Caco-2 (cell line): ENCODE measurements around the gene QPCTL. TPM values are rescaled to one million over a fixed set of nuclear protein-coding genes. Genes with fewer than 3 reads are reported as not detected.

Experiments
- BruUV-seq: library from RNA; stranded (reverse); fragments of 400-500 nt; replicated peaks from 2 replicates; lab custom pipeline; 2021; lab: Mats Ljungman, UMichigan
- CTCF ChIA-PET: fragments of 300-600 bp; sonication (Branson Sonifier 250); formaldehyde crosslinking; loops from one replicate; lab custom pipeline; 2022; ENCODE audit warnings: antibody characterized with exemption; lab: Charles Lee
- POLR2A ChIA-PET: fragments of 300-600 bp; sonication (Branson Sonifier 250); formaldehyde crosslinking; loops from one replicate; lab custom pipeline; 2022; ENCODE audit warnings: antibody characterized with exemption; lab: Charles Lee
- DNase-seq, 2 experiments: peaks; one replicate each; pipeline versions ENCODE4 v3.0.0 to v3.0.0-alpha.2; 2020 to 2022
- H3K27me3 ChIP-seq: replicated peaks from 2 replicates; pipeline ENCODE4 v1.6.0; 2011; ENCODE audit warnings: low read length; ENCODE audit not compliant: control insufficient read depth, insufficient read depth
- H3K36me3 ChIP-seq: 2 replicates; pipeline ENCODE4 v1.5.1; 2011; ENCODE audit warnings: low read length; ENCODE audit not compliant: control insufficient read depth, insufficient read depth
- H3K4me1 ChIP-seq: fragments of 250-450 bp; sonication (Bioruptor Pico); 2 replicates; pipeline ENCODE4 v1.5.1; 2020; ENCODE audit warnings: mild to moderate bottlenecking
- H3K4me3 ChIP-seq: 2 replicates; pipeline ENCODE4 v1.5.1; 2011; ENCODE audit warnings: low read depth, mild to moderate bottlenecking, control low read depth, low read length
- H3K9me3 ChIP-seq: fragments of 250-450 bp; sonication (Bioruptor Pico); 2 replicates; pipeline ENCODE4 v1.5.1; 2020; ENCODE audit warnings: mild to moderate bottlenecking, moderate library complexity
- H3K27ac Mint-ChIP-seq: one replicate; pipeline ENCODE4 v1.8.0; 2022; ENCODE audit warnings: mixed read lengths; ENCODE audit not compliant: unreplicated experiment
- H3K27me3 Mint-ChIP-seq: one replicate; pipeline ENCODE4 v1.8.0; 2022; ENCODE audit warnings: mixed read lengths; ENCODE audit not compliant: insufficient read depth, unreplicated experiment
- H3K36me3 Mint-ChIP-seq: one replicate; pipeline ENCODE4 v1.8.0; 2022; ENCODE audit warnings: mild to moderate bottlenecking, mixed read lengths; ENCODE audit not compliant: insufficient read depth, unreplicated experiment
- H3K4me1 Mint-ChIP-seq: one replicate; pipeline ENCODE4 v1.8.0; 2022; ENCODE audit warnings: low read depth, mixed read lengths; ENCODE audit not compliant: unreplicated experiment
- H3K4me3 Mint-ChIP-seq: one replicate; pipeline ENCODE4 v1.8.0; 2022; ENCODE audit warnings: mild to moderate bottlenecking, moderate library complexity, mixed read lengths; ENCODE audit not compliant: unreplicated experiment
- H3K9me3 Mint-ChIP-seq: one replicate; pipeline ENCODE4 v1.8.0; 2022; ENCODE audit warnings: mixed read lengths; ENCODE audit not compliant: unreplicated experiment
- intact Hi-C: fragments of 100-400 bp; cut with micrococcal nuclease; formaldehyde crosslinking; loops from one replicate; pipeline ENCODE4 v1.10.0; 2022; ENCODE audit not compliant: unreplicated experiment
- total RNA-seq: library from RNA; stranded (reverse); gene quantifications from 2 replicates; pipeline ENCODE4 v1.2.3, GENCODE V29; 2022
- TF ChIP-seq, protein P1 (sequence below), 2 experiments: fragments of 200-600 bp in 1 of 2; IDR thresholded peaks; 1 replicate in 1 of 2; 2 replicates in 1 of 2; pipeline versions ENCODE4 v1.5.1 to v1.8.0; 2011 to 2022; ENCODE audit warnings: antibody characterized with exemption in 1 of 2, control low read depth in 1 of 2, inconsistent platforms in 1 of 2, low read depth in 1 of 2, low read length in 1 of 2, mild to moderate bottlenecking in 1 of 2, moderate library complexity in 1 of 2; ENCODE audit not compliant: insufficient read depth in 1 of 2, severe bottlenecking in 1 of 2, unreplicated experiment in 1 of 2

The QPCTL gene
- total RNA-seq, 1 experiment from 2014 or later, result 16.9 TPM

GRCh38 chr19:45664575-45664974 lies 27.9 kb upstream of the QPCTL start:
- POLR2A ChIA-PET, result no interaction called here
- TF ChIP-seq, protein P1, sequence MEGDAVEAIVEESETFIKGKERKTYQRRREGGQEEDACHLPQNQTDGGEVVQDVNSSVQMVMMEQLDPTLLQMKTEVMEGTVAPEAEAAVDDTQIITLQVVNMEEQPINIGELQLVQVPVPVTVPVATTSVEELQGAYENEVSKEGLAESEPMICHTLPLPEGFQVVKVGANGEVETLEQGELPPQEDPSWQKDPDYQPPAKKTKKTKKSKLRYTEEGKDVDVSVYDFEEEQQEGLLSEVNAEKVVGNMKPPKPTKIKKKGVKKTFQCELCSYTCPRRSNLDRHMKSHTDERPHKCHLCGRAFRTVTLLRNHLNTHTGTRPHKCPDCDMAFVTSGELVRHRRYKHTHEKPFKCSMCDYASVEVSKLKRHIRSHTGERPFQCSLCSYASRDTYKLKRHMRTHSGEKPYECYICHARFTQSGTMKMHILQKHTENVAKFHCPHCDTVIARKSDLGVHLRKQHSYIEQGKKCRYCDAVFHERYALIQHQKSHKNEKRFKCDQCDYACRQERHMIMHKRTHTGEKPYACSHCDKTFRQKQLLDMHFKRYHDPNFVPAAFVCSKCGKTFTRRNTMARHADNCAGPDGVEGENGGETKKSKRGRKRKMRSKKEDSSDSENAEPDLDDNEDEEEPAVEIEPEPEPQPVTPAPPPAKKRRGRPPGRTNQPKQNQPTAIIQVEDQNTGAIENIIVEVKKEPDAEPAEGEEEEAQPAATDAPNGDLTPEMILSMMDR (IDR thresholded peaks at IDR 0.05; ENCODE audit: insufficient read depth in 1 of 2, low read depth in 1 of 2, low read length in 1 of 2, severe bottlenecking in 1 of 2, unreplicated experiment in 1 of 2), result no peak
- no peaks in the 10 kb centered on the region for H3K27me3 ChIP-seq

DNA sequence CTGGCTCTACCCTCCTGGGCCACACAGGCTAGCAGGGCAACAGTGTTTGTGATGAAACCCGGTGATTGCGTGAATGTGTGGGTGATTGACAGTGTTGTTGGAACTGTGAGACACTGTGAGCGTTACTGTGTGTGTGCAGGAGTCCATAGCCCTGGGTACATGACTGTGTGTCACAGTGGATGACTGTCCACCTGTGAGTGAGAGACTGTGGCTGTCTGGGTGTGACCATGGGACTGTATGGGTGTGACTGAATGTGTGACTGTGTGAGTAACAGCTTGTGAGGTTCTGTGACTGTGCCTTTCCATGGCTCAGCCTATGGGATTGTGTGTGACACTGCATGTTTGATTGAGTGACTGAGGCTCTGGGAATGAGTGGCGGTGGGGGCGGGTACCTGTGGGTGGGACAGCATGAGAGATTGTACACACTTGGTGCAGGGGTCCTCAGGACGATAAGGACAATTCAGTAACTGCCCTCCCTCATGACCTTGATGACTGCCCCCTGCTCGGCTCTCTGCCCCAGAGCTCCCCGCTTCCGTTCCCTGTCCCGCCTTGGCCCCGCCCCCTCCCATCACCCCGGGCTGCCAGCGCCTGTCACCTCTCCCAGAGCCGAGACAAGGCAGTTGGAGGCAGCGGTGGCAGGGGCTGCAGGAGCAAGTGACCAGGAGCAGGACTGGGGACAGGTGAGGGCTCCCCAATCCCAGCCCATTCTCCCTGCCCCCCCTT lies 24.7 kb upstream of the QPCTL start, which contains the start of gene GIPR:
GIPR (plus strand) TSS at position 602 of the 722 bp plus-strand sequence. CDS start 1,300 bp downstream, outside the sequence.
- DNase-seq, result peak; percentile 73 to 76
- no TSS peak for BruUV-seq
- Mint-ChIP-seq H3K27me3 (no peaks in the 10 kb centered on the region), H3K4me1 (peaks cover 8% of the 10 kb centered on the region), H3K27ac (peak within 1 kb of the TSS; percentile 56), H3K36me3 (peaks cover 11% of the 10 kb centered on the region), H3K4me3 (peak within 1 kb of the TSS; percentile 85), H3K9me3 (no peaks in the 10 kb centered on the region)
- CTCF ChIA-PET, result interaction anchor here (0.5 to 2.7 kb wide), 6 partner anchors 8 to 49 kb away, joined by 4 to 14 read pairs (median 8); partner anchors contain the start of genes QPCTL and SNRPD2
- no peaks in the 10 kb centered on the region for H3K27me3 ChIP-seq
- POLR2A ChIA-PET, result interaction anchor here (0.7 to 0.9 kb wide), 2 partner anchors 10 to 12 kb away, joined by 3 to 9 read pairs; no protein-coding TSS in a partner anchor
- H3K36me3 ChIP-seq, result no peaks in the 10 kb centered on the region
- no peaks in the 10 kb centered on the region for H3K9me3 ChIP-seq
- peak within 1 kb of the TSS; percentile 59 for H3K4me3 ChIP-seq
- intact Hi-C loops, result no loop called here
- H3K4me1 ChIP-seq, result no peaks in the 10 kb centered on the region
- TF ChIP-seq, protein P1 (IDR thresholded peaks at IDR 0.05; ENCODE audit: insufficient read depth in 1 of 2, low read depth in 1 of 2, low read length in 1 of 2, severe bottlenecking in 1 of 2, unreplicated experiment in 1 of 2), result no peak

More at GRCh38 chr19:45664575-45664974, 27.9 kb upstream of the QPCTL start:
- intact Hi-C loops, result no loop called here
- Mint-ChIP-seq H3K27ac (no peak overlapping the region), H3K36me3 (no peaks in the 10 kb centered on the region), H3K9me3 (no peaks in the 10 kb centered on the region), H3K27me3 (no peaks in the 10 kb centered on the region), H3K4me1 (peaks cover 16% of the 10 kb centered on the region), H3K4me3 (no peak overlapping the region)
- no TSS peak for BruUV-seq
- Histone ChIP-seq H3K4me3 (no peak overlapping the region), H3K36me3 (no peaks in the 10 kb centered on the region), H3K9me3 (no peaks in the 10 kb centered on the region), H3K4me1 (no peaks in the 10 kb centered on the region)
- DNase-seq, result no peak
- CTCF ChIA-PET, result no interaction called here

DNA sequence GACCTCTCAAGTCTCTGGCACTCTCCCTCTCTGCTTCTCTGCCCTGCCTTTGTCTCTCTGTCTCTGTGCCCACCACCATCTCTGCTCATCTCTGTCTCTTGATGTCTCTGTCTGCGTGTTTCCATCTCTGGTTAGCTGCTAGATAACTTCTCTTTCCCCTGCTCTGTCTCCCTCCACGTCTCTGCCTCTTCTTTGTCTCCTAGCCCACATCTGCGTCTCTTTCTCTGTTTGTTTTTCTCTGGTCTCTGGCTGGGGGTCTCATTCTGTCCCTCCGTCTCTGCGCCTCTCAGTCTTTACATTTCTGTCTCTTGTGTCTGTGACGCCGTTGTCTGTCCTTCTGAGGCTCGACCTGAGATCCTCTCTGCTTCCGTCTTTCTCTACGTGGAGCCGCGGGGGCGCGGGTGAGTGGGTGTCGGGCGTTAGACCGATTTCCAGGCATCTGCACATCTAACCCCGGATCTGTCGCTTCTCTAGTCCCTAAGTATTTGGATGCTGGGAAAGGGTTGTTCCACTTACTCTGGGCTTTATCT lies 24.1 kb upstream of the QPCTL start:
- H3K27me3 Mint-ChIP-seq, result no peaks in the 10 kb centered on the region
- BruUV-seq, result no TSS peak

More for the DNA sequence above, 24.1 kb upstream of the QPCTL start:
- H3K36me3 ChIP-seq, result no peaks in the 10 kb centered on the region
- ChIA-PET POLR2A (interaction anchor here (1.4 kb wide), 1 partner anchor 9 kb away, joined by 12 read pairs; no protein-coding TSS in a partner anchor), CTCF (interaction anchor here (0.5 to 2.7 kb wide), 8 partner anchors 8 to 190 kb away, joined by 3 to 18 read pairs (median 6); partner anchors contain the start of genes QPCTL and SNRPD2)
- no peaks in the 10 kb centered on the region for H3K27me3 ChIP-seq
- H3K9me3 ChIP-seq, result no peaks in the 10 kb centered on the region
- H3K4me1 ChIP-seq, result no peaks in the 10 kb centered on the region
- H3K36me3 Mint-ChIP-seq, result peaks cover 11% of the 10 kb centered on the region
- H3K27ac Mint-ChIP-seq, result no peak overlapping the region
- peak overlapping the region; percentile 59 for H3K4me3 ChIP-seq
- TF ChIP-seq, protein P1 (IDR thresholded peaks at IDR 0.05; ENCODE audit: insufficient read depth in 1 of 2, low read depth in 1 of 2, low read length in 1 of 2, severe bottlenecking in 1 of 2, unreplicated experiment in 1 of 2), result no peak
- peak overlapping the region; percentile 85 for H3K4me3 Mint-ChIP-seq
- H3K4me1 Mint-ChIP-seq, result peaks cover 8% of the 10 kb centered on the region
- DNase-seq, result no peak
- intact Hi-C loops, result no loop called here
- H3K9me3 Mint-ChIP-seq, result no peaks in the 10 kb centered on the region
